Activated T-cell treated with anti-CD3 and anti-CD28 coated beads for 1 hour (primary cell): ENCODE results near the gene DYSF.

Source experiments
- DNase-seq: peaks from one replicate; pipeline ENCODE4 v3.0.0-alpha.2; 2020; ENCODE audit warnings: low read depth

DYSF gene

GRCh38 chr2:71530211-71530610 is 76.8 kb downstream of the DYSF start:
- DNase-seq, result no peak

DNA sequence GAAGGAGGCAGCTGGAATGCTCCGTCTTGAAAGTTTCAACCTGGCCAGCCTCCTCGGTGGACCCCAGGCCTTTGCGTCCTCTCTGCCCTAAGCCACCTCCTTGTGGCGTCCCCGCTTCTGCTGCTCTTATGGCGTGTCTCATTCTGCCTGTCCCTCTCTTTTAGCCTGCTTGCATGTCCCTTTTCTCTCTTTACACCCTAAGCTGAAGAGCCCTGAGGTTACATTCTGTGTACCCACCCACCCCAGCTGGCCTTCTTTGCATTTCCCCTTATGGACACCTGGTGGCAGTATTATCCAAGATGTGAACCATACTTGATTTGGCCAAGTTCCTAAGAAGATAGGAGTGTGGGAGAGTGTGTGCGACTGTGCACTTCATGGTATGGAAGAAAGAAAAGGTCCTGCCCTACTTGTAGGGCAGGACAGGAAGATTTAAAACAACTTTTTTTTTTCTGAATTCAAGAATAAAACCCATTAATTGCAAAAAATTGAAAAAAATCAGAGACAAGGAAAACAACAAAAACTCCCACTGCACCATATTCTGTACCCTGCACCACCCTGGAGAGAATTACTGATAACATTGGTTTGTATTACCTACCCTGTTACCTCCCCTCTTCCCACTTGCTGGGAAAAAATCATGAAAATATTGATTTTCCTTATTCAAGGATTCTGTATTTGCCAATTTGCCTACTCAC is 77.4 kb downstream of the DYSF start:
- no peak for DNase-seq

DNA sequence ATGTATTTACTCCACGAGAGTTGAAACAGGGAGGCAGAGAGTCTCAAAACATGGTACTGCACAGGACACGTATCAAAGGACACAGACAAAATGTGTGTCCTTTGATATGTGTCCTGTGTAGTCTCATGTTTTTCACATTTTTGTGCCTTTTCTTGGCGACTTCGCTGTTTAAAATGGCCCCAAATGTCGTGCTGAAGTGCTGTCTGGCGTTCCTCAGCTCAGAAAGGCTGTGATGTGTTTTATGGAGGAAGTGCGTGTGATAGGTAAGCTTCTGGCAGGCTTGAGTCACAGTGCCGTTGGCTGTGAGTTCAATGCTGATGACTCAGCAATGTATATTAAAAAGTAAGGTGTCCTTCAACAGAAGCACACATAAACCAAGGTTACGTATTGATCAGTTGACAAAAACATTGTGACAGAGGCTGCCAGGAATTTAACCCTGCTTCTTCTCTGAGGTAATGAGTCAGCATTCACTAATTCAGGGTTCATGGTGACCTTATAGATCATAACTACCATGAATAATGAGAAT is 78.2 kb downstream of the DYSF start:
- DNase-seq, result no peak

- no peak for DNase-seq
Measured at GRCh38 chr2:71532327-71532726, 79.0 kb downstream of the DYSF start.

GRCh38 chr2:71534201-71534600 is 80.8 kb downstream of the DYSF start:
- no peak for DNase-seq

GRCh38 chr2:71534826-71535225 is 81.5 kb downstream of the DYSF start:
- DNase-seq, result no peak

DNA sequence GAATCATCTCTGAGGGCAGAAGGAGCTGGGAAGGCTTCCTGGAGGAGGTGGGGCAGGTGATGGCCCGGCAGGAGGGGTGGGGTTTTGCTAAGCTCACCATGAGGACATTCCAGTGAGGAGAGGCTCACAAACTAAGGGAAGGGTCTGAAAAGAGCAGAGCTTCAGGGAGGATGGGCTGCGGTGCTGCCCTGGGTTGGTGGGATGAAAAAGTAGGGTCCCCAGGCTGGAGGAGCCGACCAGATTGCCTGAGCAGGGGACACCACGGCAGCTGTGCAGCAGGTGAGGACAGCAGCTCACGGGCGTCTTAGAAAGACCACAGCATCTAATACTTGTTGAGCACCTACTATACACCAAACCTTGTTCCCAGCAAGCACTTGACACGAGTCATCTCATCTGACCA is 82.2 kb downstream of the DYSF start:
- DNase-seq, result no peak

GRCh38 chr2:71536226-71536671 is 82.9 kb downstream of the DYSF start:
- no peak for DNase-seq

GRCh38 chr2:71538241-71538640 is 84.9 kb downstream of the DYSF start:
- DNase-seq, result no peak

GRCh38 chr2:71538656-71539265 is 85.4 kb downstream of the DYSF start:
- DNase-seq, result no peak

DNA sequence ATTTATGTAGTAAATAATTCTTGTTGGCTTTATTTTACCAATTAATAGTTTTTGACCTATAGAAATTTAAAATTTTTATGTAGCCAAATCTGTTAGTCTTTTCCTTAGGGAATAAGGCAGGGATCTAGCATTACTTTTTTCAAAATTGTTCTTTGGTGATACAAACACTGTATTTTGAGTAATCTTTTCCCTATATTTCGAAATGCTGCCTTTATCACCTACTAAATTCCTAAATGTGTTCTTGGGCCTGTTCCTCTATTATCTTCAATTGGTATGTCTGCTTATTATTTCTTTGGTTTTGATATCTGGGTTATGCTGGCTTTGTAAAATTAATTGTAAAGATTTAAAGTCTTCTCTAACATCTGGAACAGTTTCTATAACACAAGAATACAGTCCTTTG is 87.5 kb downstream of the DYSF start:
- DNase-seq, result no peak

DNA sequence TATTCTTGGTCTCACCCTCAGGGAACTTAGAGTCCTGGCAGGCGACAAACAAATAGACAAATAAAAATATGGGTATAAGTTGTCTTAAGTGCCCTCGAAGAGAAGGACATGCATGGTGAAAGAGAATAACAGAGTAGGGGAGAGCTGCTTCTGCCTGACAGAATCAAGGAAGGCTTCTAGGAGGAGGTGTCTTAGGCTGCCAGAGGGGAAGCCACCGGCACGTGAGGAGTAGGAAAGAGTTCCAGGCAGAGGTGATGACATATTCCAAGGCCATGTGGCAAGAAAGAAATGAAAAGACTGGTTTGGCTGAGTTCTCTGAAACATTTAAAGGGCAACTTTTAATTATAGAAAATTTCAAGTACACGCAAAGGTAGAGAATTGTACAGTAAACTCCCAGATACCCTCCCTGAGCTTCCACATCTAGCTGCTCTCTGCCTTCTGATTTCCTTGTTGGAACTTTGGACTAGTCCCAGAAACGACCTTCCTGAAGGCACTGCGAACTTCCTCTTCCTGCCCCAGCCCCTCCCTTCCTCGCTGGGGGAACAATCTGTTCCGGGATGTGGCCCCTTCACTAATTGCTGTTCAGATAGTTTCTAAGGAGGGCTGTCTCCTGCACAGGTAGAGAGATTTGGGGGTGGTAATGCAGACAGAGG is 91.7 kb downstream of the DYSF start:
- no peak for DNase-seq

- peak; percentile 14 for DNase-seq
Measured at GRCh38 chr2:71545572-71546274, 92.4 kb downstream of the DYSF start.

DNA sequence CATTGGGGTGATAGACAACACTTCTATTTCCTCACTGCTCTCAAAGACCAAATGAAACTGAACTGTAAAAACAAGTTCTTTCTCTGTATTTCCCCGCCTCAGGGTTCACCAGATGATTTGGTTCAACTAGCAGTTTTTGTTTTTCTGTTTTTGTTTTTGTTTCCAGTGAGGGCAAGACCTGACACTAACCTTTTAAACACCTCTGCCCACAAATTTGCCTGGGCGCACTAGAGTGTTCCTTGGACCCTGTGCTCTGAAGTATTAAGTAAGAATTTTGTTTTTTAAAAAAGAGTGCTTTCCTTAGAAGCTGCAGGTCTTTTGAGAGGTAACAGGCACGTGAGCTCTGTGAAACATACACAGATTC is 92.9 kb downstream of the DYSF start:
- DNase-seq, result no peak

DNA sequence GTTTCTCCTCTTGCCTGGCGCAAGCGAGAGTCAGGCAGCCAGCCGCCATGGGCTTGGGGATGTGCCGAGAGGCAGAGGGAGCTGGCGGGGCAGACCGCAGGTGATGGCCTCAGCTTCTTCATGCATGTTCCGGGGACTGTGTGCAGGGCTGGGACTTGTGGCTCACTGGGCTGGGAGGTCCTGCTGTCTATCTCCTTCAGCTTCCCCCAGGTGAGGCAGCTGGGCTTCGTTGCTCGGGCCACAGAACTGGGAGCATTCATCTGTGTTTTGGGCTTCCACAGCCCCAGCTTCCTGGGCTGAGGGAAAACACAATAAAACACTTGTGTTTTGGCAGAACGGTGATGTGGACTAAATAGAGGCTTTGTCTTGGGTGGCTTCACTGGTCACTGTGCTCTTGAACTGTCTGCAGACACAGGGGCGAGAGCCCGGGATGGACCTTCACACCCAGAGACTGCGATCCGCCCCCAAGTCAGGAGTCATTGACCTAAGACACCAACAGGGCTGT is 93.5 kb downstream of the DYSF start:
- no peak for DNase-seq

DNA sequence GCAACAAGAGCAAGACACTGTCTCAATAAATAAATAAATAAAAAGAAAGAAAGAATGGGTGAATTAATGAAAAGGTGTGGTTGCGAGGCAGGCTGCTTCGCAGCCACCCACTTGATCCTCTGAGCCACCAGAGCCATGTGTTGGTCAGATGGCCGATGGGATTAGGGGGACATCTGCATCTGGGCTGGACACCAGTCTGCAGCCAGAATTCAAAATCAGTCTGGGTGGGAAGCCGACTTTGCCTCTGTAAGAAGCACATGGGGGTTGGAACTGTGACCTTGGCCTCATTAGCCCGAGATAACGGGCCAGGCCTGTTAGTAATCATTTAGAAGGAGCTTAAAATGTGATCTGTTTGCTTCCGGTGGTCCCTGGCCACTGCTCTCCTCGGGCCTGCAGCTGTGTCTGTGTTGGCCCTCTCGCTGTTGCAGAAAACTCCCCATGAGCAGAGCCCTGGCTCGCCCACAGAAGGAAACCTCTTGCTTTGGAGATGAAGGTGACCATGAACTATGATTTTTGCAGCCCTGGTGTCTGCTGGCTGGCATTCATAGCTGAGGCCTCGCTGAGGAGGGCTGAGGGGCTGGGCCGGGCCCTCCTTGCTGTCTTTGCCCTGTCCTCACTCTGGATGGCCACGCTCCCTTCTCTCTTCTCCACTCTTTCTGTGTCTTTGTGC is 94.4 kb downstream of the DYSF start:
- DNase-seq, result no peak

- peak; percentile 57 for DNase-seq
Measured at GRCh38 chr2:71548646-71549425, 95.5 kb downstream of the DYSF start.

GRCh38 chr2:71550801-71551630 is 97.7 kb downstream of the DYSF start:
- DNase-seq, result no peak

DNA sequence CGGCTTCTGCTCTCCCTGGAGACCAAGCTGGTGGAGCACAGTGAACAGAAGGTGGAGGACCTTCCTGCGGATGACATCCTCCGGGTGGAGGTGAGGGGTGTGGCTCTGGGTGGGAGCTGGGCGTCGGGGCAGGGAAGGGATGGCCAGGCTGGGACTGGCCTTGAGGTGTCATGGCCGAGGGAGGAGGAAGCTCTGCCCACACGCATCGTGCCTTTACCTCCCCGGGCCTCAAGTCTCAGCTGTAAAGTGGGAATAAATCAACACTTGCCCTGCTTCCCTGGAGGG is 98.2 kb downstream of the DYSF start:
- no peak for DNase-seq

DNA sequence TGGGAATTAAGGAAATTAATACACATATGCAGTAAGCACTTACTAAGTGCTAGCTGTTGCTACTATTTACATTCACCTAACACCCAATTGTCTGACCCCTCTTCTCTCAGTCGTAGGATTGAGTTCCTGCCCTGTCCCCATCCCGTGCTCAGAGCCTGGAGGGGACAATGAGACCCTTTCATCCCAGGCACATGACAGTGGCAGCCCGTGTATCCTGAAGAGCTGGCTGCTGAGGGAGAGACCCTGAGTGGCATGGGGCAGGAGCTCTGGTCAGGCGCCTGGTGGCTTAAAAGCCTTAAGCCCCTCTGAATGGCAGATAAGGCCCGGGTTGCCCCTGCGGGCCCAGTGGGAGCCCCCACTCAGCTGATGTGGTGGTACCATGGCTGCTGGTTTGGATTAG is 99.0 kb downstream of the DYSF start:
- DNase-seq, result no peak
